Measurements from ENCODE around the gene UBXN6. TPM values are rescaled to one million over a fixed set of nuclear protein-coding genes. Genes with fewer than 3 reads are reported as not detected.

The UBXN6 gene
- polyA plus RNA-seq, 2 of the 4 experiments (the other 2 are of a cell fraction) = 23.0 to 31.6 TPM

- FAIRE-seq = no peak
- WGBS (ENCODE audit: missing lambda C conversion rate) = 84% methylated on average over 21 of the region's 36 CpGs
- ATAC-seq = peak in 1 of 2 experiments; percentile 11; a peak in 3 of 6 replicates
- no peak overlapping the region for H3K4me3 ChIP-seq
- ChIA-PET CTCF (interaction anchor here (0.5 to 1.2 kb wide), 2 partner anchors 13 to 44 kb away, joined by 3 to 7 read pairs; partner anchors contain the start of gene SH3GL1), POLR2A (no interaction called here)
- TF ChIP-seq REST (IDR thresholded peaks at IDR 0.05) (no peak), CHD2 (IDR thresholded peaks at IDR 0.05; ENCODE audit: low read length, partially characterized antibody) (no peak), RNF2 (IDR thresholded peaks at IDR 0.05; ENCODE audit: borderline replicate concordance, low read depth) (no peak), ESRRA (IDR thresholded peaks at IDR 0.05; ENCODE audit: borderline replicate concordance, low read length) (no peak), RARB (CRISPR knock-in tag; IDR thresholded peaks at IDR 0.05) (no peak), HDAC2 (IDR thresholded peaks at IDR 0.05) (no peak), JUN (IDR thresholded peaks at IDR 0.05) (no peak), CEBPB (IDR thresholded peaks at IDR 0.05) (no peak)
- no peaks in the 10 kb centered on the region for H3K9me3 ChIP-seq
- no peak for DNase-seq (ENCODE audit: low read depth in 1 of 2, low spot score in 1 of 2)
- no peak overlapping the region for H3K27ac ChIP-seq
- no peak overlapping the region for H3K4me2 ChIP-seq
- H3K4me1 ChIP-seq = no peaks in the 10 kb centered on the region
Measured at GRCh38 chr19:4444765-4445741, 12.5 kb downstream of the UBXN6 start.

- POLR2A ChIA-PET = no interaction called here
Measured at GRCh38 chr19:4443966-4444764, 13.4 kb downstream of the UBXN6 start.

GRCh38 chr19:4443188-4443587 lies 14.4 kb downstream of the UBXN6 start:
- WGBS (ENCODE audit: missing lambda C conversion rate) = 94% methylated on average over 13 of the region's 15 CpGs
- Histone ChIP-seq H3K4me1 (no peaks in the 10 kb centered on the region), H3K27ac (no peak overlapping the region), H3K9me3 (no peaks in the 10 kb centered on the region), H3K4me2 (no peak overlapping the region), H3K4me3 (no peak overlapping the region)
- no peak for ATAC-seq
- CTCF ChIA-PET = no interaction called here
- DNase-seq (ENCODE audit: low read depth in 1 of 2, low spot score in 1 of 2) = no peak
- FAIRE-seq = no peak
- POLR2A ChIA-PET = no interaction called here
- TF ChIP-seq FOSB (CRISPR knock-in tag; IDR thresholded peaks at IDR 0.05) = no peak
- TF ChIP-seq CEBPB (IDR thresholded peaks at IDR 0.05) = no peak
- no peak for TF ChIP-seq ESRRA (IDR thresholded peaks at IDR 0.05; ENCODE audit: borderline replicate concordance, low read length)
- no peak for TF ChIP-seq EHF (CRISPR knock-in tag; IDR thresholded peaks at IDR 0.05)
- no peak for TF ChIP-seq HES2 (IDR thresholded peaks at IDR 0.05)
- TF ChIP-seq CBX8 (IDR thresholded peaks at IDR 0.05) = no peak
- TF ChIP-seq RFX5 (IDR thresholded peaks at IDR 0.05) = no peak
- TF ChIP-seq ZNF302 (CRISPR knock-in tag; IDR thresholded peaks at IDR 0.05) = no peak
- no peak for TF ChIP-seq NPAS2 (CRISPR knock-in tag; IDR thresholded peaks at IDR 0.05; ENCODE audit: borderline replicate concordance)
- TF ChIP-seq CBX2 (IDR thresholded peaks at IDR 0.05; ENCODE audit: borderline replicate concordance, low read depth) = no peak
- no peak for TF ChIP-seq POLR2AphosphoS2 (conservative IDR thresholded peaks at IDR 0.05; ENCODE audit: low read length)
- TF ChIP-seq CHD4 (IDR thresholded peaks at IDR 0.05; ENCODE audit: borderline replicate concordance) = no peak
- no peak for TF ChIP-seq HMGXB4 (CRISPR knock-in tag; IDR thresholded peaks at IDR 0.05; ENCODE audit: borderline replicate concordance)
- no peak for TF ChIP-seq HEYL (CRISPR knock-in tag; IDR thresholded peaks at IDR 0.05)
- TF ChIP-seq FOXS1 (CRISPR knock-in tag; IDR thresholded peaks at IDR 0.05) = no peak

More at GRCh38 chr19:4443966-4444764, 13.4 kb downstream of the UBXN6 start:
- 82% methylated on average over 8 of the region's 20 CpGs for WGBS (ENCODE audit: missing lambda C conversion rate)
- H3K9me3 ChIP-seq = no peaks in the 10 kb centered on the region
- no peak overlapping the region for H3K4me3 ChIP-seq
- no peak overlapping the region for H3K27ac ChIP-seq
- CTCF ChIA-PET = interaction anchor here (0.6 kb wide), 1 partner anchor 176 kb away, joined by 3 read pairs; no protein-coding TSS in a partner anchor
- no peak overlapping the region for H3K4me2 ChIP-seq
- FAIRE-seq (no peak), DNase-seq (ENCODE audit: low read depth in 1 of 2, low spot score in 1 of 2) (no peak), ATAC-seq (peak in 1 of 2 experiments; percentile 11; a peak in 3 of 6 replicates)
- no peaks in the 10 kb centered on the region for H3K4me1 ChIP-seq
- TF ChIP-seq POLR2AphosphoS2 (conservative IDR thresholded peaks at IDR 0.05; ENCODE audit: low read length) = 0 out of 2 replicates have a peak, but pooled peaks have one; percentile 13
- no peak for TF ChIP-seq ELK1 (IDR thresholded peaks at IDR 0.05; ENCODE audit: low read depth, low read length)
